Activated T-cell treated with anti-CD3 and anti-CD28 coated beads, Interleukin-2, amount 50 U/mL, for 1 hour (primary cell): ENCODE data around the gene ALDH16A1.
"Not testable (repeated sequence)": the region's sequence is repeated elsewhere in the genome, so short reads cannot be mapped to it uniquely, and the experiment has no call there.

Experiments used
- DNase-seq: peaks from one replicate; pipeline ENCODE4 v3.0.0-alpha.2; 2020

The ALDH16A1 gene

GRCh38 chr19:49441960-49442350 lies 11.1 kb upstream of the ALDH16A1 start:
- DNase-seq: no peak

DNA sequence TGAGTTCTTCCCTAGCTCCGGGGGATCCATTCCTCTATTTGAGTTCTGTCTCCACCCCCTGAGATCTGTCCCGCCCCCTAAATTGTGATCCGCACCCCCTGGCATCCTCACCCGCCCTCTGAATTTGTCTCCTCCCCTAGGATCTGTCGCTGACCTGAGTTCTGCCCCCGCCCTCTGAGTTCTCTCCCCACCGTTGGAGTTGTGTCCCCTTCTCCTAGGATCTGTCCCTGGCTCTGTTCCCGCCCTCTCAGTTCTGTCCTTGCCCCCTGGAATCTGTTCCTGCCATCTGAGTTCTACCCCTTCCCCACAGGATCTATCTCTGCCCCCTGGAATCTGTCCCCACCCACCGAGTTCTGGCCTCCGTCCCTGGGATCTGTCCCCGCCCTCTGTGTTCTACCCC lies 10.7 kb upstream of the ALDH16A1 start:
- no peak for DNase-seq

GRCh38 chr19:49442771-49443365 lies 10.2 kb upstream of the ALDH16A1 start:
- peak; percentile 53 for DNase-seq

DNA sequence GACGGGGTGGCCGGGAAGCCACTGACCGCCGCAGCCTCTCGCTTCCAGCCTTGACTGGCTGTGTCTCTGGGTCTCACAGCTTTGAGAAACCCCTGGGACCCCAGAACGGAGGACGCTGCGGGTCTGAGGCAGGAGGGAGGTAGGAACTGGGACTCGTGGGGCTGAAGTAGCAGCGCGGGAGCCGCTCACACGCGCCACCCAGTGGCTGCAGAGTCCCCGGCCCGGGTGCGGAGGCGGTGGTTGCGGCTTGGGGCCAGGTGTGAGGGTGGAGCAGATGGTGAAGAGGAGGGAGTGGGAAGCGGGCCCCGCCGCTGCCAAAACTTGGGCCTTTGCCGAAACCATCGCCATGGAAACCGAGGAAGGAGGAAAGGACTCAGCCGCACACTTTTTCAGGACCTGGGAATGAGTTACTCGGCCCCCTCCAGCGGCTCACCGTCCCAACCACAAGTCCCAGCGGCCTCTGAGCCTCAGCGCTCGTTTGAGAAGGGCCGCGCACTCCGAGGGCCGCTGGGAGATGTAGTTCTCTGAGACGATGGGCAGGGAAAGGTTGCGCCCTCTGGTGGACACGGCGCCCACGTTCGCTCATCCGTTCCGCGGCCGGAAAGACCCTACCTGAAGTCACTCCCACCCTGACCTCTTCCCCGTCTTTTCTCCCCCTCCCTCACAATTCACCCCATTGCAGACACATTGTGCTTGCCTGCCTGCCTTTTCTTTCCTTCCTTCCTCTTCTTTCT lies 9.5 kb upstream of the ALDH16A1 start:
- peak; percentile 96 for DNase-seq

DNA sequence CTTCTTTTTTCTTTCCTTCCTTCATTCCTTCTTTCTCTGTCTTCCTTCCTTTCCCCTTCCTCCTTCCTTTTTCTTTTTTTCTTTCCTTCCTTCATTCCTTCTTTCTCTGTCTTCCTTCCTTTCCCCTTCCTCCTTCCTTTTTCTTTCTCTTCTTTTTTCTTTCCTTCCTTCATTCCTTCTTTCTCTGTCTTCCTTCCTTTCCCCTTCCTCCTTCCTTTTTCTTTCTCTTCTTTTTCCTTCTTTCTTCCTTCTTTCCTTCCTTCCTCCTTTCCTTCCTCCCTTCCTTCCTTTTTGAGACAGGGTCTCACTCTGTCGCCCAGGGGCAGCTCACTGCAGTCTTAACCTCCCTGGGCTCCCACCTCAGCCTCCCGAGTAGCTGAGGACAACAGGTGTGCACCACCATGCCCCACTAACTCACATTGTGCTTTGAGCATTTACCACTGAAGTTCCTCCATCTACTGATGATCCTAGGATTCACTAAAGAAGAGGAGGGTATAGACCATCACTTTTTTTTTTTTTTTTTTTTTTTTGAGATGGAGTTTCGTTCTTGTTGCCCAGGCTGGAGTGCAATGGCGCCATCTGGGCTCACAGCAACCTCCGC lies 8.8 kb upstream of the ALDH16A1 start:
- not testable (repeated sequence) for DNase-seq

GRCh38 chr19:49445997-49446396 lies 7.0 kb upstream of the ALDH16A1 start:
- DNase-seq: no peak

GRCh38 chr19:49447485-49448431 lies 5.3 kb upstream of the ALDH16A1 start:
- no peak for DNase-seq

DNA sequence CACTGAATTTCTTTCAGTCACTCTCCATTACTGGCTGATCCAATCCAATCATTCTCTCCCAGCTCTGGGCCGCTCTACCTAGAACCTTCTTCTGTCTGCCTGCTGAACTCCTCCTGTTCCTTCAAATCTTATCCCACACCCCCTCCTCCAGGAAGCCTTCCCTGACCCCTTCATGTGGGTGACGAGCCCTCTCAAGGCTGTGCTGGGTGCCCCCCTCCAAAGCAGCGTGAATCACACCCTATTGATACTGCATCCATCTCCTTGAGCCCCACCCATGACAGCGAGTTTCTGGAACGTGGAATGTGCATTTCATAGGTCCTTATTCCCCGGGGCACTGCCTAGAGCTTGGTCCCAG lies 4.6 kb upstream of the ALDH16A1 start:
- no peak for DNase-seq

- no peak for DNase-seq
These were observed 2.6 kb upstream of the ALDH16A1 start for GRCh38 chr19:49450405-49450804.

- peak; percentile 87 for DNase-seq
These were observed 1.4 kb upstream of the ALDH16A1 start, which contains the start of gene PIH1D1 for GRCh38 chr19:49451430-49452181. Gene PIH1D1 (minus strand): TSS chr19:49451814. CDS start chr19:49451574, 240 bp downstream.

GRCh38 chr19:49453757-49454240 lies 774 bp downstream of the ALDH16A1 start:
- DNase-seq: no peak

- DNase-seq: no peak
These were observed 2.7 kb downstream of the ALDH16A1 start for GRCh38 chr19:49455773-49456172.

- DNase-seq: no peak
These were observed 3.3 kb downstream of the ALDH16A1 start for GRCh38 chr19:49456326-49456725.

DNA sequence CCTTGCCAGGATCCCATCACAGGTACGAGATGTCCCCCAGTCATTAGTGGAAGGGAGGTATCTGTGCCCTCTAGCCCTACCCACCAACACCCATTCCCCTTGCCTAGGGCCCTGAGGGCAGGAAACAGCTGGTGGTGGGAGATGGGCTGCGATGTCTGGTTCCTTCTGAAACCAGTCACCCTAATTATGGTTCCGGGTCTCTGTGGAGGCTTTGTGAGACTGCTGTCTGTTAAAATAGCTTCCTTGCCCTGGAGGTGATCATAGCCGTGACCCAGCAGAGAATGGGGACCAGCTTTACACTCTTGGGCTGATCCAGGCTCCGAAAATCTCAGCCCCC lies 5.5 kb downstream of the ALDH16A1 start:
- no peak for DNase-seq

DNA sequence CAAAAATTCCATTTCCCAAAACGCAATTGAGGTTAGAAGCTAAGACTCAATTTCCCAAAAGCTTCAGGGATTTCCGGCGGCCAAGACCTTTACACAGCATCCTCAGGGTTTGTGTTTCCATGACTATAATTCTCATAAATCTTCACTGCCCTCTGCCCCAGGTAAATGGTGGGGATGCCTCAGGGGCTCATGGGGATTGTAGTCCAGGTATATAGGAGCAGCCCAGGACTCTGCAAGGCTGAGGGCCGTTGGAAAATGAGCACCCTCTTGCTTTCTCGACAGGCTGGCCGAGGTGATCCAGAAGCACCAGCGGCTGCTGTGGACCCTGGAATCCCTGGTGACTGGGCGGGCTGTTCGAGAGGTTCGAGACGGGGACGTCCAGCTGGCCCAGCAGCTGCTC lies 6.4 kb downstream of the ALDH16A1 start:
- DNase-seq: no peak

GRCh38 chr19:49461130-49461529 lies 8.1 kb downstream of the ALDH16A1 start:
- DNase-seq: not testable (repeated sequence)

DNA sequence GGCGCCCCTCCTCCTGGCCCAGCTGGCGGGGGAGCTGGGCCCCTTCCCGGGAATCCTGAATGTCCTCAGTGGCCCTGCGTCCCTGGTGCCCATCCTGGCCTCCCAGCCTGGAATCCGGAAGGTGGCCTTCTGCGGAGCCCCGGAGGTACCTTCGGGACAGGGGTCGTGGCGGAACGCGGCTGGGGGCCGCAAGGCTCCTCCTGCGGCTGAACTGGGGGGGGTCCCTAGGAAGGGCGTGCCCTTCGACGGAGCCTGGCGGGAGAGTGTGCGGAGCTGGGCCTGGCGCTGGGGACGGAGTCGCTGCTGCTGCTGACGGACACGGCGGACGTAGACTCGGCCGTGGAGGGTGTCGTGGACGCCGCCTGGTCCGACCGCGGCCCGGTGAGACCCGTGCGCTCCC lies 8.6 kb downstream of the ALDH16A1 start:
- DNase-seq: no peak

GRCh38 chr19:49462492-49462891 lies 9.5 kb downstream of the ALDH16A1 start:
- no peak for DNase-seq

DNA sequence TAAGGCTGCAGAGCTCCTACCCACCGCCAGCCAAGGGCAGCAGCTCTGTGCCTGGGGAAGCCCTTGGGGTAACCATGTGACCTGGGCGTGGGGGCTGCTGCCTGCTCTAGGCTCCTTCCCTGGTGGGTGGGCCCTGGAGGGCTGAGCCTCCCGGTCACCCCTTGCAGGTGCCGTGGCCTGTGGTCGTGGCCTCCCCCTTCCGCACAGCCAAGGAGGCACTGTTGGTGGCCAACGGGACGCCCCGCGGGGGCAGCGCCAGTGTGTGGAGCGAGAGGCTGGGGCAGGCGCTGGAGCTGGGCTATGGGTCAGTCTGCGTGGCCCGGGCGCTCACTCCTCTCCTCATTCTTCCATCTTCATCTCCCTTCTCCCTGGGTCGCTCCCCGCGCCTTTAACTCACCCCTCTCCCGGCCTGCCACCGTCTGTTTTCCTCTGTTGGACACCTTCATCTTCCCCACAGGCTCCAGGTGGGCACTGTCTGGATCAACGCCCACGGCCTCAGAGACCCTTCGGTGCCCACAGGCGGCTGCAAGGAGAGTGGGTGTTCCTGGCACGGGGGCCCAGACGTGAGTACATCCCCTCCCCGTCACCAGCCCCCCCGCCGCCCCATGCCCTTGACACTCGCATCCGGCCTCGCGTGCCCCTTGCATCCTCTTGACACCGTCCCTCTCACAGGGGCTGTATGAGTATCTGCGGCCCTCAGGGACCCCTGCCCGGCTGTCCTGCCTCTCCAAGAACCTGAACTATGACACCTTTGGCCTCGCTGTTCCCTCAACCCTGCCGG lies 11.1 kb downstream of the ALDH16A1 start:
- no peak for DNase-seq

DNA sequence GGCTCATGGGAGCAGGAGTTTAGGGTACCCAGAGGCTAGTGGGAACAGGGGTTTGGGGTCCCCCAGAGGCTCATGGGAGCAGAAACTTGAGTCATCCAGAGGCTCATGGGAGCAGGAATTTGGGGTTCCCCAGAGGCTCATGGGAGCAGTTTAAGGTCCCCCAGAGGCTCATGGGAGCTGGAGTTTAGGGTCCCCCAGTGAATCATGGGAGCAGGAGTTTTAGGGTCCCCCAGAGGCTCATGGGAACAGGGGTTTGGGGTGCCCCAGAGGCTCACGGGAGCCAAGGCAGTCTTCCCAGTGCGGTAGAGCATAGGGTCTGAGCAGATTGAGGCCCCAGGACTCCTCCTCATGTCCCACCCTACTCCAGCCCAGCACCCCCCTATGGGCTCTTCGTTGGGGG lies 12.3 kb downstream of the ALDH16A1 start:
- DNase-seq: no peak

DNA sequence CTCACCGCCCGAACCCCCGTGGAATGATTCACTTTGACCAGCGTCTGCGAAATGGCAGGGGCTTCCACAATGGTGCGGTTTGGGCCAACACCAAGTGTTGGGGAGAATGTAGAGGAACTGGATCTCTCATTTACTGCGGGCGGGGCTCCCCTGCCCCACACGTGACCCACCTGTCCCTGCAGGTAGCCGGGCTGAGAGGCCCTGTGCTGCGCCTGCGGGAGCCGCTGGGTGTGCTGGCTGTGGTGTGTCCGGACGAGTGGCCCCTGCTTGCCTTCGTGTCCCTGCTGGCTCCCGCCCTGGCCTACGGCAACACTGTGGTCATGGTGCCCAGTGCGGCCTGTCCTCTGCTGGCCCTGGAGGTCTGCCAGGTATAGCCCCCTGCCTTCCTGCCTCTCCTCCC lies 15.2 kb downstream of the ALDH16A1 start:
- no peak for DNase-seq
